ENCODE results near the gene RELN. TPM values are rescaled to one million over a fixed set of nuclear protein-coding genes. Genes with fewer than 3 reads are reported as not detected.
"Not testable (repeated sequence)": the region's sequence is repeated elsewhere in the genome, so short reads cannot be mapped to it uniquely, and the experiment has no call there.

RELN gene
- total RNA-seq, 1 experiment from 2014 or later = 0.20 TPM

DNA sequence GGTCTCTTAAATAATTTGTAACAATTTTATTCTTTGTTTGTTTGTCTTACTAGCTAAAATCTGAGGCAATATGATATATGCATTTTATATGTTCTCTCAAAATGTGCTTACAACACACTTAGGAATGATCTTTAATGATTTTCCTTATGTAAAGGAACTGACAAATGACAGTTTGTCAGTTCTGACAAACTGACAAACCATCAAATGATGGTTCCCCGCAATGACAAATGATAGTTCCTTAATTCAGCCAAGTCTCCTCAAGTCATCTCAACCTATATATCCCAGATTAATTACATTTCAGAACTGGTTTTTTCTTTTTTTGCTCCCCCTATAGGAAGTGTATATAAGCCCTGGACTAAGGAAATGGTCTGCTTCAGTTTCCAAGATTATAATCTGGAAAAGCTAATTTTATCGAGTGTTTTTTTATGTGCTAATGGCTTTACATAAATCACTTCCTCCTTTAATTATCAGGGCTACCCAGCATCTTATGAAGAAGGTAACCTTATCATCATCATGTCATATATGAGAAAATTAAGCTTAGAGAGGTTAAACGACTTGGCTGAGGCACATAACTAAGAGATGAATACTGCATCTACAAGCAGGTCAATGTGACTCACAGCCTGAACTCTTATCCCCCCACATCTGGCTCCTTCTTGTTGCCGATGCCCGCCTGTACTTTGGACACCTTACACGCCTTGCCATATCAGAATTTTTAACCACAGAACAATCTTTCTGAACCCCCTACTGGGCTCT is 75.1 kb downstream of the RELN start (continued):
- TF ChIP-seq, protein P1, sequence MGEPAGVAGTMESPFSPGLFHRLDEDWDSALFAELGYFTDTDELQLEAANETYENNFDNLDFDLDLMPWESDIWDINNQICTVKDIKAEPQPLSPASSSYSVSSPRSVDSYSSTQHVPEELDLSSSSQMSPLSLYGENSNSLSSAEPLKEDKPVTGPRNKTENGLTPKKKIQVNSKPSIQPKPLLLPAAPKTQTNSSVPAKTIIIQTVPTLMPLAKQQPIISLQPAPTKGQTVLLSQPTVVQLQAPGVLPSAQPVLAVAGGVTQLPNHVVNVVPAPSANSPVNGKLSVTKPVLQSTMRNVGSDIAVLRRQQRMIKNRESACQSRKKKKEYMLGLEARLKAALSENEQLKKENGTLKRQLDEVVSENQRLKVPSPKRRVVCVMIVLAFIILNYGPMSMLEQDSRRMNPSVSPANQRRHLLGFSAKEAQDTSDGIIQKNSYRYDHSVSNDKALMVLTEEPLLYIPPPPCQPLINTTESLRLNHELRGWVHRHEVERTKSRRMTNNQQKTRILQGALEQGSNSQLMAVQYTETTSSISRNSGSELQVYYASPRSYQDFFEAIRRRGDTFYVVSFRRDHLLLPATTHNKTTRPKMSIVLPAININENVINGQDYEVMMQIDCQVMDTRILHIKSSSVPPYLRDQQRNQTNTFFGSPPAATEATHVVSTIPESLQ (CRISPR knock-in tag; IDR thresholded peaks at IDR 0.05) = no peak

DNA sequence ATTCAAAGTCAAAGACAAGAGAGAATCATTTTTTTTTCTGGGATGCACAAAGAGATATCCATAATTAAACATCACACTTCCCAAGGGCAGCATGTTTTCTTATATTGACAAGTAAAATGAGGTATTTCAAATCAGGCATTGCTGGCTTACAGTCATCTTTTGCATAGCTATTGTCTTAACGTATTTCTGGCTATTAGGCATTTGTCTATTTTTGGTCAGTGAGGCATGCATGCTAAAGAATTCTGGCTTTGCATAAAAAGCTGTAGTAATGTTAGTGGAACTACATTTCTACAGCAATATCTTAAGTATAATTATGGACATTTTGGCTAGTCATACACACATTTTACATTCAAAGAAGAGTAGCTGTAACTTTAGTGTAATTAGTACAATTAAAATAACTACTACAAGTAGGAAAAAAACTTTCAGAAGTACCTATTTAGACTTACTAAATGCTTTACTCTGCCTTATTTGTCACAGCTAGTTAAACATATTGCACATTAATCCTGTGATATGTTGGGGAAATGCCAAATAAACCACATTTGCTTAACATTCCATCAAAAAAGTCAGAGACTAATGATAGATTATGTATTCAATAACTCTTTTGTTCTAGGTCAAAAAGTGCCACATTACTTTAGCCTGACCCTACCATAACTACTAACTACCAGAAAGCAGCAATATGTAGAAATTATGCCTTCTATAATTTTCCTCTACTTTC is 76.4 kb downstream of the RELN start:
- Mint-ChIP-seq H3K4me3 (no peak overlapping the region), H3K27ac (no peak overlapping the region), H3K27me3 (ENCODE audit: low read depth) (no peaks in the 10 kb centered on the region), H3K4me1 (no peaks in the 10 kb centered on the region), H3K36me3 (no peaks in the 10 kb centered on the region), H3K9me3 (no peaks in the 10 kb centered on the region)
- ChIA-PET POLR2A (interaction anchor here (0.6 kb wide), 1 partner anchor 1502 kb away, joined by 4 read pairs; no protein-coding TSS in a partner anchor), CTCF (no interaction called here)
- TF ChIP-seq ZBTB21 (CRISPR knock-in tag; IDR thresholded peaks at IDR 0.05; ENCODE audit: borderline replicate concordance) = no peak
- TF ChIP-seq, protein P2, sequence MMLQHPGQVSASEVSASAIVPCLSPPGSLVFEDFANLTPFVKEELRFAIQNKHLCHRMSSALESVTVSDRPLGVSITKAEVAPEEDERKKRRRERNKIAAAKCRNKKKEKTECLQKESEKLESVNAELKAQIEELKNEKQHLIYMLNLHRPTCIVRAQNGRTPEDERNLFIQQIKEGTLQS (CRISPR knock-in tag; conservative IDR thresholded peaks at IDR 0.05) = no peak
- ATAC-seq = no peak
- no peak for DNase-seq (ENCODE audit: low spot score)

DNA sequence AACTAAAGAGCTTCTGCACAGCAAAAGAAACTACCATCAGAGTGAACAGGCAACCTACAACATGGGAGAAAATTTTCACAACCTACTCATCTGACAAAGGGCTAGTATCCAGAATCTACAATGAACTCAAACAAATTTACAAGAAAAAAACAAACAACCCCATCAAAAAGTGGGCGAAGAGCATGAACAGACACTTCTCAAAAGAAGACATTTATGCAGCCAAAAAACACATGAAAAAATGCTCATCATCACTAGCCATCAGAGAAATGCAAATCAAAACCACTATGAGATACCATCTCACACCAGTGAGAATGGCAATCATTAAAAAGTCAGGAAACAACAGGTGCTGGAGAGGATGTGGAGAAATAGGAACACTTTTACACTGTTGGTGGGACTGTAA is 78.4 kb downstream of the RELN start:
- H3K27me3 Mint-ChIP-seq (ENCODE audit: low read depth); POLR2A ChIA-PET; H3K36me3 Mint-ChIP-seq; DNase-seq (ENCODE audit: low spot score); CTCF ChIA-PET; H3K27ac Mint-ChIP-seq; ATAC-seq; H3K4me3 Mint-ChIP-seq; H3K4me1 Mint-ChIP-seq; H3K9me3 Mint-ChIP-seq: not testable (repeated sequence)

DNA sequence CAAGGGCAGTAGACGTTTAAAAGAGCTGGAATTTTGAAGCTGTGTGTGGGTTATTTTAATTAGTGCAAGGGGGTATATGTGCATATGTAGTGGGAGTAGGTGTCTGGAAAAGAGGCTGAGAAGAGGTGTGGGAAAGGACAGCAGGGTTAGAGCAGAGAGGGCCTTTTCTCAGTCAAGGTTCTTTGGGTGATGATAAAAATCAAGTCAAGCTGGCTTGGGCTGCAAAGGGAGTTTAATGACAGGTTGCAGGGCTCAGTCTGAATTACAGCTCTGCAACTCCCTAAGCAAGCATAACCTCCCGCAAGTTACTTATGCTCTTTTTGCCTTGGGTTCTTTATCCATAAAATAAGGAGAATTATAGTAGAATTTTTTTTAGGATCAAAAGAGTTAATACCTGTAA is 83.5 kb downstream of the RELN start:
- CTCF ChIA-PET = interaction anchor here (0.7 kb wide), 1 partner anchor 29 kb away, joined by 4 read pairs; no protein-coding TSS in a partner anchor
- Mint-ChIP-seq H3K4me3 (no peak overlapping the region), H3K9me3 (no peaks in the 10 kb centered on the region), H3K27me3 (ENCODE audit: low read depth) (no peaks in the 10 kb centered on the region), H3K27ac (no peak overlapping the region), H3K36me3 (no peaks in the 10 kb centered on the region), H3K4me1 (0 out of 2 replicates have a peak, but pooled peaks cover 3% of the 10 kb centered on the region)
- TF ChIP-seq, protein P3, sequence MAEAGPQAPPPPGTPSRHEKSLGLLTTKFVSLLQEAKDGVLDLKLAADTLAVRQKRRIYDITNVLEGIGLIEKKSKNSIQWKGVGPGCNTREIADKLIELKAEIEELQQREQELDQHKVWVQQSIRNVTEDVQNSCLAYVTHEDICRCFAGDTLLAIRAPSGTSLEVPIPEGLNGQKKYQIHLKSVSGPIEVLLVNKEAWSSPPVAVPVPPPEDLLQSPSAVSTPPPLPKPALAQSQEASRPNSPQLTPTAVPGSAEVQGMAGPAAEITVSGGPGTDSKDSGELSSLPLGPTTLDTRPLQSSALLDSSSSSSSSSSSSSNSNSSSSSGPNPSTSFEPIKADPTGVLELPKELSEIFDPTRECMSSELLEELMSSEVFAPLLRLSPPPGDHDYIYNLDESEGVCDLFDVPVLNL (CRISPR knock-in tag; IDR thresholded peaks at IDR 0.05; ENCODE audit: borderline replicate concordance, low read depth) = no peak
- TF ChIP-seq GRHL2 (CRISPR knock-in tag; IDR thresholded peaks at IDR 0.05; ENCODE audit: insufficient replicate concordance, severe bottlenecking) (no peak), ETV6 (CRISPR knock-in tag; IDR thresholded peaks at IDR 0.05) (no peak), SMAD3 (CRISPR knock-in tag; IDR thresholded peaks at IDR 0.05; ENCODE audit: borderline replicate concordance) (no peak), ZNF263 (CRISPR knock-in tag; IDR thresholded peaks at IDR 0.05; ENCODE audit: low read depth) (no peak)
- TF ChIP-seq, protein P4, sequence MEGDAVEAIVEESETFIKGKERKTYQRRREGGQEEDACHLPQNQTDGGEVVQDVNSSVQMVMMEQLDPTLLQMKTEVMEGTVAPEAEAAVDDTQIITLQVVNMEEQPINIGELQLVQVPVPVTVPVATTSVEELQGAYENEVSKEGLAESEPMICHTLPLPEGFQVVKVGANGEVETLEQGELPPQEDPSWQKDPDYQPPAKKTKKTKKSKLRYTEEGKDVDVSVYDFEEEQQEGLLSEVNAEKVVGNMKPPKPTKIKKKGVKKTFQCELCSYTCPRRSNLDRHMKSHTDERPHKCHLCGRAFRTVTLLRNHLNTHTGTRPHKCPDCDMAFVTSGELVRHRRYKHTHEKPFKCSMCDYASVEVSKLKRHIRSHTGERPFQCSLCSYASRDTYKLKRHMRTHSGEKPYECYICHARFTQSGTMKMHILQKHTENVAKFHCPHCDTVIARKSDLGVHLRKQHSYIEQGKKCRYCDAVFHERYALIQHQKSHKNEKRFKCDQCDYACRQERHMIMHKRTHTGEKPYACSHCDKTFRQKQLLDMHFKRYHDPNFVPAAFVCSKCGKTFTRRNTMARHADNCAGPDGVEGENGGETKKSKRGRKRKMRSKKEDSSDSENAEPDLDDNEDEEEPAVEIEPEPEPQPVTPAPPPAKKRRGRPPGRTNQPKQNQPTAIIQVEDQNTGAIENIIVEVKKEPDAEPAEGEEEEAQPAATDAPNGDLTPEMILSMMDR (IDR thresholded peaks at IDR 0.05) = no peak
- TF ChIP-seq, protein P5, sequence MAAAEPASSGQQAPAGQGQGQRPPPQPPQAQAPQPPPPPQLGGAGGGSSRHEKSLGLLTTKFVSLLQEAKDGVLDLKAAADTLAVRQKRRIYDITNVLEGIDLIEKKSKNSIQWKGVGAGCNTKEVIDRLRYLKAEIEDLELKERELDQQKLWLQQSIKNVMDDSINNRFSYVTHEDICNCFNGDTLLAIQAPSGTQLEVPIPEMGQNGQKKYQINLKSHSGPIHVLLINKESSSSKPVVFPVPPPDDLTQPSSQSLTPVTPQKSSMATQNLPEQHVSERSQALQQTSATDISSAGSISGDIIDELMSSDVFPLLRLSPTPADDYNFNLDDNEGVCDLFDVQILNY (CRISPR knock-in tag; IDR thresholded peaks at IDR 0.05) = no peak
- POLR2A ChIA-PET = no interaction called here
- ATAC-seq = no peak
- no peak for DNase-seq (ENCODE audit: low spot score)
